ENCODE data around the gene MEPE.

DNA sequence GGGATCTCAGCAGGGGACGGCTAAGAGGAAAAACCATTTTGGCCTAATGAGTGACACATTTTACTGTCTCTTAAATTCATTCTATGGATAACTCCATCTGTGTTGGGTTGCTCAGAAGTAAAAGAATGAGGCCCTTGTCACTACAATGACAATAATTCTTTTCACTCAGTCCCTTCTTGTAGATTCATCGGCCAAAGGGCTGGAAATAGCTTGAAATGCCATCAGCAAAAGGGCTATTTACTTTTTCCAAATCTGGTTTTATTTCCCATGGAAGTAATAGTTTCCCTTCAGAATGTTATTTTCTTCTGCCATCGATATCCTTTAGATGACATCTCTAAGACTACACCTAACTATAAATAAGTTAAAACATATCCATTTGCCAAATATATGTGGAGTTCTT lies 7.4 kb downstream of the MEPE start:
- TF ChIP-seq, protein P1, sequence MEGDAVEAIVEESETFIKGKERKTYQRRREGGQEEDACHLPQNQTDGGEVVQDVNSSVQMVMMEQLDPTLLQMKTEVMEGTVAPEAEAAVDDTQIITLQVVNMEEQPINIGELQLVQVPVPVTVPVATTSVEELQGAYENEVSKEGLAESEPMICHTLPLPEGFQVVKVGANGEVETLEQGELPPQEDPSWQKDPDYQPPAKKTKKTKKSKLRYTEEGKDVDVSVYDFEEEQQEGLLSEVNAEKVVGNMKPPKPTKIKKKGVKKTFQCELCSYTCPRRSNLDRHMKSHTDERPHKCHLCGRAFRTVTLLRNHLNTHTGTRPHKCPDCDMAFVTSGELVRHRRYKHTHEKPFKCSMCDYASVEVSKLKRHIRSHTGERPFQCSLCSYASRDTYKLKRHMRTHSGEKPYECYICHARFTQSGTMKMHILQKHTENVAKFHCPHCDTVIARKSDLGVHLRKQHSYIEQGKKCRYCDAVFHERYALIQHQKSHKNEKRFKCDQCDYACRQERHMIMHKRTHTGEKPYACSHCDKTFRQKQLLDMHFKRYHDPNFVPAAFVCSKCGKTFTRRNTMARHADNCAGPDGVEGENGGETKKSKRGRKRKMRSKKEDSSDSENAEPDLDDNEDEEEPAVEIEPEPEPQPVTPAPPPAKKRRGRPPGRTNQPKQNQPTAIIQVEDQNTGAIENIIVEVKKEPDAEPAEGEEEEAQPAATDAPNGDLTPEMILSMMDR (IDR thresholded peaks at IDR 0.05) = no peak
- TF ChIP-seq EZH2 (IDR thresholded peaks at IDR 0.05; ENCODE audit: borderline replicate concordance, insufficient read depth, low read depth, low read length, poor library complexity, severe bottlenecking) = no peak
